Mesendoderm (in vitro differentiated cells): ENCODE measurements around the gene EXPH5.
A peak's percentile ranks its signal among the peaks of the same experiment; 100 is the strongest.

Experiments used
- DNase-seq: peaks from one replicate; pipeline ENCODE4 v3.0.0; 2013
- H2AK5ac ChIP-seq: 2 replicates; pipeline ENCODE4 v1.6.1; 2013; ENCODE audit warnings: low read length, inconsistent platforms
- H2BK120ac ChIP-seq: 2 replicates; pipeline ENCODE4 v1.6.1; 2013; ENCODE audit warnings: low read depth, mild to moderate bottlenecking, low read length, moderate library complexity, mixed read lengths
- H2BK15ac ChIP-seq: replicated peaks from 2 replicates; pipeline ENCODE4 v1.6.1; 2013; ENCODE audit warnings: low read depth, mild to moderate bottlenecking, moderate library complexity
- H2BK5ac ChIP-seq: 2 replicates; pipeline ENCODE4 v1.6.1; 2013; ENCODE audit warnings: low read length, inconsistent platforms
- H3K18ac ChIP-seq: 2 replicates; pipeline ENCODE4 v1.6.1; 2013; ENCODE audit warnings: mild to moderate bottlenecking, low read length, mixed read lengths
- H3K23ac ChIP-seq: one replicate; pipeline ENCODE4 v1.6.1; 2013; ENCODE audit warnings: low read length
- H3K27ac ChIP-seq: 2 replicates; pipeline ENCODE4 v1.5.1; 2013; ENCODE audit warnings: low read depth, mild to moderate bottlenecking, inconsistent platforms, low read length, moderate library complexity
- H3K27me3 ChIP-seq: 2 replicates; pipeline ENCODE4 v1.6.1; 2013; ENCODE audit warnings: low read length, control low read depth, mild to moderate bottlenecking, inconsistent platforms; ENCODE audit not compliant: insufficient read depth, poor library complexity
- H3K36me3 ChIP-seq: 2 replicates; pipeline ENCODE4 v1.6.1; 2013; ENCODE audit warnings: low read length, inconsistent platforms; ENCODE audit not compliant: control insufficient read depth, insufficient read depth
- H3K4ac ChIP-seq: one replicate; pipeline ENCODE4 v1.6.1; 2013; ENCODE audit warnings: low read depth, mild to moderate bottlenecking, low read length, moderate library complexity
- H3K4me1 ChIP-seq: 2 replicates; pipeline ENCODE4 v1.6.1; 2013; ENCODE audit warnings: low read depth, low read length, inconsistent platforms; ENCODE audit not compliant: control insufficient read depth
- H3K4me2 ChIP-seq: 2 replicates; pipeline ENCODE4 v1.6.1; 2013; ENCODE audit warnings: low read length
- H3K4me3 ChIP-seq: 2 replicates; pipeline ENCODE4 v1.5.1; 2013; ENCODE audit warnings: mild to moderate bottlenecking, low read length
- H3K56ac ChIP-seq: one replicate; pipeline ENCODE4 v1.6.1; 2013; ENCODE audit warnings: low read length
- H3K79me1 ChIP-seq: 2 replicates; pipeline ENCODE4 v1.6.1; 2013; ENCODE audit warnings: low read length, inconsistent platforms
- H3K79me2 ChIP-seq: 2 replicates; pipeline ENCODE4 v1.6.1; 2013; ENCODE audit warnings: mild to moderate bottlenecking, low read length; ENCODE audit not compliant: control insufficient read depth, insufficient read depth
- H3K9ac ChIP-seq: 2 replicates; pipeline ENCODE4 v1.6.1; 2013; ENCODE audit warnings: low read length, inconsistent platforms
- H4K5ac ChIP-seq: one replicate; pipeline ENCODE4 v1.6.1; 2013; ENCODE audit warnings: low read length
- H4K8ac ChIP-seq: one replicate; pipeline ENCODE4 v1.6.1; 2013; ENCODE audit warnings: low read depth, mild to moderate bottlenecking, control low read depth, low read length, moderate library complexity
- WGBS: extraction: QIAGEN DNeasy Blood & Tissue Kit; methylation state at CpG from one replicate; pipeline ENCODE4 v1.1.7; 2013; ENCODE audit warnings: low lambda C conversion rate, missing lambda C conversion rate; ENCODE audit not compliant: insufficient coverage; ENCODE audit errors: extremely low coverage; 5-methylcytosine and 5-hydroxymethylcytosine counted together

Gene EXPH5

GRCh38 chr11:108498046-108498815 lies 95.3 kb downstream of the EXPH5 start, which contains the start of gene POGLUT3:
Gene POGLUT3 (minus strand): TSS chr11:108498384. CDS start chr11:108498366, 18 bp downstream.
- Histone ChIP-seq H3K4ac (no peak within 1 kb of the TSS), H3K79me2 (no peaks in the 10 kb centered on the region), H2BK5ac (peak within 1 kb of the TSS; percentile 48), H3K23ac (no peak within 1 kb of the TSS), H3K9ac (peak within 1 kb of the TSS; percentile 84), H3K27me3 (no peaks in the 10 kb centered on the region), H3K4me1 (peaks cover 4% of the 10 kb centered on the region), H4K5ac (no peak within 1 kb of the TSS), H3K27ac (peak within 1 kb of the TSS; percentile 84), H2AK5ac (no peak within 1 kb of the TSS), H3K4me3 (peak within 1 kb of the TSS; percentile 57), H3K56ac (peak within 1 kb of the TSS; percentile 92), H2BK120ac (peak within 1 kb of the TSS; percentile 35), H3K36me3 (no peaks in the 10 kb centered on the region), H4K8ac (peak within 1 kb of the TSS; percentile 58), H3K4me2 (peak within 1 kb of the TSS; percentile 83), H2BK15ac (no peak within 1 kb of the TSS), H3K18ac (peak within 1 kb of the TSS; percentile 95), H3K79me1 (no peaks in the 10 kb centered on the region)
- peak; percentile 68 for DNase-seq
- no CpG with 5 or more reads among the region's 84 CpGs for WGBS

- peak overlapping the region; percentile 83 for H3K4me2 ChIP-seq
- peak overlapping the region; percentile 58 for H4K8ac ChIP-seq
- H3K9ac ChIP-seq: peak overlapping the region; percentile 84
- H3K79me1 ChIP-seq: no peaks in the 10 kb centered on the region
- WGBS: no CpG with 5 or more reads among the region's 30 CpGs
- H3K4me3 ChIP-seq: peak overlapping the region; percentile 57
- peaks cover 4% of the 10 kb centered on the region for H3K4me1 ChIP-seq
- peak overlapping the region; percentile 48 for H2BK5ac ChIP-seq
- no peak overlapping the region for H3K23ac ChIP-seq
- H3K27ac ChIP-seq: peak overlapping the region; percentile 84
- H3K36me3 ChIP-seq: no peaks in the 10 kb centered on the region
- no peak overlapping the region for H3K4ac ChIP-seq
- no peaks in the 10 kb centered on the region for H3K27me3 ChIP-seq
- H2BK120ac ChIP-seq: peak overlapping the region; percentile 35
- DNase-seq: peak; percentile 98
- no peak overlapping the region for H4K5ac ChIP-seq
- peak overlapping the region; percentile 95 for H3K18ac ChIP-seq
- no peak overlapping the region for H2AK5ac ChIP-seq
- H3K56ac ChIP-seq: peak overlapping the region; percentile 92
- no peaks in the 10 kb centered on the region for H3K79me2 ChIP-seq
- H2BK15ac ChIP-seq: no peak overlapping the region
Measured at GRCh38 chr11:108497317-108498045, 96.1 kb downstream of the EXPH5 start.

GRCh38 chr11:108496643-108497256 lies 96.8 kb downstream of the EXPH5 start:
- peak overlapping the region; percentile 6 for H3K56ac ChIP-seq
- H4K8ac ChIP-seq: no peak overlapping the region
- no peak overlapping the region for H2BK5ac ChIP-seq
- peak overlapping the region; percentile 56 for H3K23ac ChIP-seq
- H3K27ac ChIP-seq: no peak overlapping the region
- H3K4ac ChIP-seq: no peak overlapping the region
- no peaks in the 10 kb centered on the region for H3K79me2 ChIP-seq
- H4K5ac ChIP-seq: no peak overlapping the region
- peak overlapping the region; percentile 8 for H3K4me2 ChIP-seq
- no peaks in the 10 kb centered on the region for H3K36me3 ChIP-seq
- no CpG with 5 or more reads among the region's 7 CpGs for WGBS
- H3K27me3 ChIP-seq: no peaks in the 10 kb centered on the region
- H3K4me1 ChIP-seq: peaks cover 4% of the 10 kb centered on the region
- no peak overlapping the region for H2BK15ac ChIP-seq
- H3K9ac ChIP-seq: peak overlapping the region; percentile 28
- H3K18ac ChIP-seq: no peak overlapping the region
- no peak overlapping the region for H3K4me3 ChIP-seq
- no peak overlapping the region for H2AK5ac ChIP-seq
- H2BK120ac ChIP-seq: no peak overlapping the region
- peak; percentile 7 for DNase-seq
- H3K79me1 ChIP-seq: no peaks in the 10 kb centered on the region

GRCh38 chr11:108495326-108495725 lies 98.2 kb downstream of the EXPH5 start:
- Histone ChIP-seq H3K79me2 (no peaks in the 10 kb centered on the region), H3K18ac (no peak overlapping the region), H2BK120ac (no peak overlapping the region), H3K4me1 (peaks cover 4% of the 10 kb centered on the region), H3K56ac (no peak overlapping the region), H2AK5ac (no peak overlapping the region), H2BK15ac (no peak overlapping the region), H3K23ac (no peak overlapping the region), H3K4me3 (no peak overlapping the region), H4K5ac (no peak overlapping the region), H3K36me3 (no peaks in the 10 kb centered on the region), H4K8ac (no peak overlapping the region), H2BK5ac (no peak overlapping the region), H3K27ac (no peak overlapping the region), H3K9ac (no peak overlapping the region), H3K4ac (no peak overlapping the region), H3K4me2 (no peak overlapping the region), H3K79me1 (no peaks in the 10 kb centered on the region), H3K27me3 (no peaks in the 10 kb centered on the region)
- no peak for DNase-seq
- no CpG with 5 or more reads among the region's 3 CpGs for WGBS

- Histone ChIP-seq H3K36me3 (no peaks in the 10 kb centered on the region), H4K8ac (no peak overlapping the region), H3K23ac (no peak overlapping the region), H2BK120ac (no peak overlapping the region), H3K27ac (no peak overlapping the region), H4K5ac (no peak overlapping the region), H3K4ac (no peak overlapping the region), H3K4me2 (no peak overlapping the region), H3K4me3 (no peak overlapping the region), H2BK15ac (no peak overlapping the region), H2AK5ac (no peak overlapping the region), H3K79me1 (no peaks in the 10 kb centered on the region), H3K9ac (no peak overlapping the region), H2BK5ac (no peak overlapping the region), H3K27me3 (no peaks in the 10 kb centered on the region), H3K79me2 (no peaks in the 10 kb centered on the region), H3K18ac (no peak overlapping the region), H3K4me1 (peaks cover 4% of the 10 kb centered on the region), H3K56ac (no peak overlapping the region)
- no CpG with 5 or more reads among the region's 6 CpGs for WGBS
- DNase-seq: no peak
Measured at GRCh38 chr11:108494182-108494581, 99.4 kb downstream of the EXPH5 start.
